H1 (cell line): Measurements from ENCODE around the gene FLVCR1. TPM values are rescaled to one million over a fixed set of nuclear protein-coding genes. Genes with fewer than 3 reads are reported as not detected.

Source experiments
- BACH1 ChIP-seq: IDR thresholded peaks from 2 replicates; pipeline ENCODE4 v1.6.1; 2012; ENCODE audit warnings: low read length, improper control_type of control experiment
- BRCA1 ChIP-seq: IDR thresholded peaks from 2 replicates; pipeline ENCODE4 v1.6.1; 2012; ENCODE audit warnings: low read depth, low read length, improper control_type of control experiment
- CBX8 ChIP-seq: fragments of 300-800, 300-1000 bp; sonication (generic); IDR thresholded peaks from 2 replicates; pipeline ENCODE4 v1.7.1; 2016; ENCODE audit warnings: low read depth, low read length, borderline replicate concordance
- CHD2 ChIP-seq: IDR thresholded peaks from 2 replicates; pipeline ENCODE4 v1.6.1; 2012; ENCODE audit warnings: low read length, improper control_type of control experiment
- CTBP2 ChIP-seq: IDR thresholded peaks from 2 replicates; pipeline ENCODE4 v1.7.0; 2011; ENCODE audit warnings: borderline replicate concordance, mild to moderate bottlenecking, moderate library complexity, mixed read lengths, low read length; ENCODE audit not compliant: insufficient read depth, insufficient read length
- GTF2F1 ChIP-seq: IDR thresholded peaks from 2 replicates; pipeline ENCODE4 v1.6.1; 2012; ENCODE audit warnings: low read depth, low read length, improper control_type of control experiment, borderline replicate concordance
- POLR2A ChIP-seq, 2 experiments: IDR thresholded peaks; 1 replicate in 1 of 2; 2 replicates in 1 of 2; pipeline ENCODE4 v1.6.1; 2011; ENCODE audit warnings: low read depth in 2 of 2, low read length in 2 of 2, mild to moderate bottlenecking in 2 of 2; ENCODE audit errors: control extremely low read depth in 1 of 2
- SP2 ChIP-seq: IDR thresholded peaks from 2 replicates; pipeline ENCODE4 v1.6.1; 2012; ENCODE audit warnings: mild to moderate bottlenecking, low read length, inconsistent platforms
- SRF ChIP-seq: IDR thresholded peaks from 2 replicates; pipeline ENCODE4 v1.6.1; 2011; ENCODE audit warnings: mild to moderate bottlenecking, low read depth, low read length, moderate library complexity
- TAF7 ChIP-seq: optimal IDR thresholded peaks from 2 replicates; pipeline ENCODE3; 2011; ENCODE audit warnings: low read depth, mild to moderate bottlenecking, inconsistent platforms, low read length, moderate library complexity, borderline replicate concordance
- polyA plus RNA-seq, 7 experiments: library from polyadenylated mRNA; depleted of rRNA in 3 of 7; stranded (reverse) in 5 of 7; unstranded in 2 of 7; fragments of >200 nt in 5 of 7; fragments of 200-250 nt in 2 of 7; gene quantifications; 1 replicate in 5 of 7; 2 replicates in 1 of 7; 4 replicates in 1 of 7; pipeline versions ENCODE4 v1.2.1 to v1.2.3, GENCODE V29; 2011 to 2013; ENCODE audit warnings: missing spikeins in 2 of 7, mixed read lengths in 2 of 7
- total RNA-seq: library from RNA; stranded (reverse); fragmentation: NEBNext Ultra II Directional; extraction: Animal tissue kit (Norgen Biotek cat#: 25700); gene quantifications from 2 replicates; pipeline ENCODE4 v1.2.1, GENCODE V29; 2021
- TF ChIP-seq, protein P1 (sequence below): fragments of 300-600 bp; sonication (generic); IDR thresholded peaks from 2 replicates; pipeline ENCODE4 v1.7.1; 2012; ENCODE audit warnings: low read length, moderate library complexity, mild to moderate bottlenecking, inconsistent platforms; ENCODE audit not compliant: insufficient replicate concordance
- TF ChIP-seq, protein P2 (sequence below): IDR thresholded peaks from 2 replicates; pipeline ENCODE4 v1.6.1; 2011; ENCODE audit warnings: low read depth, mild to moderate bottlenecking, low read length; ENCODE audit not compliant: insufficient read depth

Gene FLVCR1
- total and polyA plus RNA-seq, 2 of the 8 experiments (the other 6 are each of a cell fraction or from before 2014, with no cell fraction given), result 31.8 to 75.7 TPM

DNA sequence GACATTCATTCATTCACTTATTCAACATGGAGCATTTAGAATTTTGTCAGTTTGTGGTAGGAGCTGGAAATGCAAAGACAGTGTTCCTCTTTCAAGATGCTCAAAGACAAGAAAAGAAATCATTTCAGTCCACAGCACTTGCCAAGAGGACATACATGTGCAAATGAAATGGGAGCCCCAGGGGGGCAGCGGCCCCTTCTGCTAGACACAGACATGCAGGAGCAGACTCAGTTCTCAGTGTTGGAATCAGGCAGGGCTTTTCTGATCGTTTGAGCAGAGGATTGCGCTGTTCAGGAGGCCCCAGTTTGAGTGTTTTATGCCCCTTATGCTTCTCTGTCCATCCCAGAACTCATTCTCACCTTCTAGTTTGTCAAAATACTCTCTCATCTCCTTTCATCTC lies 56.7 kb downstream of the FLVCR1 start (continued):
- TF ChIP-seq, protein P1, sequence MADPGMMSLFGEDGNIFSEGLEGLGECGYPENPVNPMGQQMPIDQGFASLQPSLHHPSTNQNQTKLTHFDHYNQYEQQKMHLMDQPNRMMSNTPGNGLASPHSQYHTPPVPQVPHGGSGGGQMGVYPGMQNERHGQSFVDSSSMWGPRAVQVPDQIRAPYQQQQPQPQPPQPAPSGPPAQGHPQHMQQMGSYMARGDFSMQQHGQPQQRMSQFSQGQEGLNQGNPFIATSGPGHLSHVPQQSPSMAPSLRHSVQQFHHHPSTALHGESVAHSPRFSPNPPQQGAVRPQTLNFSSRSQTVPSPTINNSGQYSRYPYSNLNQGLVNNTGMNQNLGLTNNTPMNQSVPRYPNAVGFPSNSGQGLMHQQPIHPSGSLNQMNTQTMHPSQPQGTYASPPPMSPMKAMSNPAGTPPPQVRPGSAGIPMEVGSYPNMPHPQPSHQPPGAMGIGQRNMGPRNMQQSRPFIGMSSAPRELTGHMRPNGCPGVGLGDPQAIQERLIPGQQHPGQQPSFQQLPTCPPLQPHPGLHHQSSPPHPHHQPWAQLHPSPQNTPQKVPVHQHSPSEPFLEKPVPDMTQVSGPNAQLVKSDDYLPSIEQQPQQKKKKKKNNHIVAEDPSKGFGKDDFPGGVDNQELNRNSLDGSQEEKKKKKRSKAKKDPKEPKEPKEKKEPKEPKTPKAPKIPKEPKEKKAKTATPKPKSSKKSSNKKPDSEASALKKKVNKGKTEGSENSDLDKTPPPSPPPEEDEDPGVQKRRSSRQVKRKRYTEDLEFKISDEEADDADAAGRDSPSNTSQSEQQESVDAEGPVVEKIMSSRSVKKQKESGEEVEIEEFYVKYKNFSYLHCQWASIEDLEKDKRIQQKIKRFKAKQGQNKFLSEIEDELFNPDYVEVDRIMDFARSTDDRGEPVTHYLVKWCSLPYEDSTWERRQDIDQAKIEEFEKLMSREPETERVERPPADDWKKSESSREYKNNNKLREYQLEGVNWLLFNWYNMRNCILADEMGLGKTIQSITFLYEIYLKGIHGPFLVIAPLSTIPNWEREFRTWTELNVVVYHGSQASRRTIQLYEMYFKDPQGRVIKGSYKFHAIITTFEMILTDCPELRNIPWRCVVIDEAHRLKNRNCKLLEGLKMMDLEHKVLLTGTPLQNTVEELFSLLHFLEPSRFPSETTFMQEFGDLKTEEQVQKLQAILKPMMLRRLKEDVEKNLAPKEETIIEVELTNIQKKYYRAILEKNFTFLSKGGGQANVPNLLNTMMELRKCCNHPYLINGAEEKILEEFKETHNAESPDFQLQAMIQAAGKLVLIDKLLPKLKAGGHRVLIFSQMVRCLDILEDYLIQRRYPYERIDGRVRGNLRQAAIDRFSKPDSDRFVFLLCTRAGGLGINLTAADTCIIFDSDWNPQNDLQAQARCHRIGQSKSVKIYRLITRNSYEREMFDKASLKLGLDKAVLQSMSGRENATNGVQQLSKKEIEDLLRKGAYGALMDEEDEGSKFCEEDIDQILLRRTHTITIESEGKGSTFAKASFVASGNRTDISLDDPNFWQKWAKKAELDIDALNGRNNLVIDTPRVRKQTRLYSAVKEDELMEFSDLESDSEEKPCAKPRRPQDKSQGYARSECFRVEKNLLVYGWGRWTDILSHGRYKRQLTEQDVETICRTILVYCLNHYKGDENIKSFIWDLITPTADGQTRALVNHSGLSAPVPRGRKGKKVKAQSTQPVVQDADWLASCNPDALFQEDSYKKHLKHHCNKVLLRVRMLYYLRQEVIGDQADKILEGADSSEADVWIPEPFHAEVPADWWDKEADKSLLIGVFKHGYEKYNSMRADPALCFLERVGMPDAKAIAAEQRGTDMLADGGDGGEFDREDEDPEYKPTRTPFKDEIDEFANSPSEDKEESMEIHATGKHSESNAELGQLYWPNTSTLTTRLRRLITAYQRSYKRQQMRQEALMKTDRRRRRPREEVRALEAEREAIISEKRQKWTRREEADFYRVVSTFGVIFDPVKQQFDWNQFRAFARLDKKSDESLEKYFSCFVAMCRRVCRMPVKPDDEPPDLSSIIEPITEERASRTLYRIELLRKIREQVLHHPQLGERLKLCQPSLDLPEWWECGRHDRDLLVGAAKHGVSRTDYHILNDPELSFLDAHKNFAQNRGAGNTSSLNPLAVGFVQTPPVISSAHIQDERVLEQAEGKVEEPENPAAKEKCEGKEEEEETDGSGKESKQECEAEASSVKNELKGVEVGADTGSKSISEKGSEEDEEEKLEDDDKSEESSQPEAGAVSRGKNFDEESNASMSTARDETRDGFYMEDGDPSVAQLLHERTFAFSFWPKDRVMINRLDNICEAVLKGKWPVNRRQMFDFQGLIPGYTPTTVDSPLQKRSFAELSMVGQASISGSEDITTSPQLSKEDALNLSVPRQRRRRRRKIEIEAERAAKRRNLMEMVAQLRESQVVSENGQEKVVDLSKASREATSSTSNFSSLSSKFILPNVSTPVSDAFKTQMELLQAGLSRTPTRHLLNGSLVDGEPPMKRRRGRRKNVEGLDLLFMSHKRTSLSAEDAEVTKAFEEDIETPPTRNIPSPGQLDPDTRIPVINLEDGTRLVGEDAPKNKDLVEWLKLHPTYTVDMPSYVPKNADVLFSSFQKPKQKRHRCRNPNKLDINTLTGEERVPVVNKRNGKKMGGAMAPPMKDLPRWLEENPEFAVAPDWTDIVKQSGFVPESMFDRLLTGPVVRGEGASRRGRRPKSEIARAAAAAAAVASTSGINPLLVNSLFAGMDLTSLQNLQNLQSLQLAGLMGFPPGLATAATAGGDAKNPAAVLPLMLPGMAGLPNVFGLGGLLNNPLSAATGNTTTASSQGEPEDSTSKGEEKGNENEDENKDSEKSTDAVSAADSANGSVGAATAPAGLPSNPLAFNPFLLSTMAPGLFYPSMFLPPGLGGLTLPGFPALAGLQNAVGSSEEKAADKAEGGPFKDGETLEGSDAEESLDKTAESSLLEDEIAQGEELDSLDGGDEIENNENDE, result no peak
- no peak for TF ChIP-seq TAF7
- TF ChIP-seq CTBP2, result no peak
- no peak for TF ChIP-seq BRCA1
- no peak for TF ChIP-seq SP2
- peak in 1 of 2 experiments; percentile 86; a peak in 2 of 3 replicates for TF ChIP-seq POLR2A (IDR thresholded peaks at IDR 0.05; ENCODE audit: control extremely low read depth in 1 of 2, low read depth in 2 of 2, low read length in 2 of 2)
- TF ChIP-seq, protein P2, sequence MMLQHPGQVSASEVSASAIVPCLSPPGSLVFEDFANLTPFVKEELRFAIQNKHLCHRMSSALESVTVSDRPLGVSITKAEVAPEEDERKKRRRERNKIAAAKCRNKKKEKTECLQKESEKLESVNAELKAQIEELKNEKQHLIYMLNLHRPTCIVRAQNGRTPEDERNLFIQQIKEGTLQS, result no peak
- no peak for TF ChIP-seq CBX8
- no peak for TF ChIP-seq CHD2
- no peak for TF ChIP-seq GTF2F1
- TF ChIP-seq BACH1, result no peak
- TF ChIP-seq SRF, result no peak
